HG02571 (cell line): ENCODE measurements around the gene CHST1.

Experiments
- ATAC-seq: cut with Tn5 transposase; IDR thresholded peaks from one replicate; pipeline ENCODE4 v1.9.1; 2021; ENCODE audit warnings: mild to moderate bottlenecking, moderate library complexity; ENCODE audit not compliant: unreplicated experiment

The CHST1 gene

DNA sequence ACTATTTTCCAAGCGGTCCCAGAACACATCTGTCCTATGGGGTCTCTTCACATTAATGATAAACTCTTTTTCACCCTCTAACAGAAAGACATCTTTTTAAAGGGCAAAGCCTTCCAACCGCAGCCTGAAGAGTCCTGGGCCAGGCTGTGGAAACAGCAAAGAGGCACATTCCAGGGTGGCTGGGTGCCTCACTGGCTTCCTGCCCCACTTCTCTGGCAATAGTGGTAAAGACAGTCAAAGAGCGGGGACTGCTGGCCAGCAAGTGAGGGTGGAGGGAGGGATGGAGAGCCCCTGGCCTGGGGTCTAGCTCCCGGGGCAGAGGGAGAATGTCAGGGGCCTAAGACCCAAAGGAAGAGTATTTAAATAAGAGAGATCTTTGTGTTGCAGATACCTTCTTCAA, 10.2 kb upstream of the CHST1 start:
- no peak for ATAC-seq

- no peak for ATAC-seq
Measured at GRCh38 chr11:45674481-45675190, 9.2 kb upstream of the CHST1 start.

GRCh38 chr11:45673441-45673840, 8.0 kb upstream of the CHST1 start:
- no peak for ATAC-seq

GRCh38 chr11:45672593-45672992, 7.2 kb upstream of the CHST1 start:
- no peak for ATAC-seq

- ATAC-seq: no peak
Measured at GRCh38 chr11:45671246-45672171, 6.1 kb upstream of the CHST1 start.

DNA sequence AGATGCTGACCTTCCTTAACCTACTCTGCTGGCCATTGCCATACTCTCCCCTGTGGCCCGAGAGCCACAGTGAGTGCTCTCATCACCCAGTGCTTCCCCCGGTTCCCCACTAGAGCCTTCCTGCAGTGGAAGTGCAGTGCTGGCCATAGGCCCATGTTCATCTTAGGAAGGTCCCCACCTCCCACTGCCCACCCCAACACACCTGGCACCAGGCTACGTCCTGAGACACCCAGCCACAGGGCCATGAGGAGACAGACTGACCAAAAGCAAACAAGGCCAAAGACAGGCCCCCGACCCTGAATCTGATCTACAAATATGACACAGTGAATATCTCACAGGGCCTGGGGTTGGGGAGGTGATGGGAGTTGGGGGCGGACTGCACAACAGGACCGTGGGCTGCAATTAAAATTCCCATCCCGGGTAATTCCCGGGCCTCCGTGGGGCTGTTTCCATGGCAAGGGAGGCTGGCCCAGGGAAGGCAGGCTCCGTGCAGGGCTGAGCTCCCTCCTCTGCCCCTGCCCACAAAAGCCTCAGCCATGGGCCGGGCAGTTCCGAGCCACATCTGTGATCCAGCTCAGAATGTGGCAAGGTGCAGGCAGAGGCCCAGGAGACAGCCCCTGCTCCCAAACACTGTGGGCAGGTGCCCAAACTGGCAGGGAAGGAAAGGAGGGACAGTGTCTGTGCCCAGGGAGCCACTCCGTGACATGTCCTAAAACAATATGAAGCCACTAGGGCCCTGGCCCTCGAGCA, 5.1 kb upstream of the CHST1 start:
- ATAC-seq: no peak

GRCh38 chr11:45669956-45670355, 4.5 kb upstream of the CHST1 start:
- ATAC-seq: no peak

DNA sequence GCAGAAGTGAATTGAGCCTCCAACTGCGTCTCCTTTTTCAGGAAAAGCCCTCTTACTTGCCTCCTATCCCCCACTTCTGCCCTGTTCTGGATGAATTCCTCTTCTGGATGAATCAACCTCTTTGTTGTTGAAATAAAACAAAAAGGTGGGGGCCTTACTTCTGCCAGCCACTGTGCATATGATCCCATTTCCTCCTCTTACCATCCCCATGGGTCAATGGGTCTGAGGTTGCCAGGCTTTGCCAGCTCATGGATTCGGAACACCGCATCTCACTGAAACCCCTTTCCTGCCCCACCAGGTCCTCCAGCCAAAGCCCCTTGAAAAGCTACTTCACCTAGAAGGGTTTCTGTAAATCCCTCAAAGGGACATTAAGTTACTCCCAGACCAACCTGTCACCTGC, 3.7 kb upstream of the CHST1 start:
- ATAC-seq: no peak

DNA sequence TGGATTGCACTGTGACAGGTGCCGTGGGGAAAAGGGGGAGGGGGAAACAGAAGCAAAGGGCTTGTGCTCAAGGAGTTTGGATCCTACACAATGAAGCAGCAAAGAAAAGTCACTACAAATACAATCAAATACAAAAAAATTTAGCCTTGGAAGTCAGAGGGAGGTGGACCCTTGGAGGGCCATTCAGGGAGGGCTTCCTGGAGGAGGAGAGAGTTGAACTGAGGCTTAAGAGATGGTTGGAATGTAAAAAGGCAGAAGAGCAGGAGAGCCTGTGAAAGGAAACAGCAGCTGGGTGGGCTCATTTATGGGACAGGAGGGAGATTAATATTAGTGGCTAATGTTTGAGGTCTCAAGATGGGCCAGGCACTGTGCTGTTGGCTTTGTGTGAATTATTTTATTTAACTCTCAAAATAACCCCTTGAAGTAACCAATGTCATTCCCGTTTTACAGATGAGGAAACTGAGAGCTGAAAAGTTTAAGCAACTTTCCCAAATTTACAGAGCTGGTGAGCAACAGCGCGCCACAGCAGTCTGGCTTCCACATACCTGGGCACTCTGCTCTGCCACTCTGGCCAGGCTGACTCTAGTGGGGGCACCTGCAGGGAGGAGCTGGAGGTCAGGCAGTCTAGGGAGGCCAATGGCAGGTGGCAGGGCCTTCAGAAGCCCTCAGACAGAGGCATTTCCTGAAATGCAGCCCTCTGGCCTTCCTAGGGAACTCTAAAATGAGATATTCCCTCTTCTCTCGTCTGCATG, 2.7 kb upstream of the CHST1 start:
- no peak for ATAC-seq

DNA sequence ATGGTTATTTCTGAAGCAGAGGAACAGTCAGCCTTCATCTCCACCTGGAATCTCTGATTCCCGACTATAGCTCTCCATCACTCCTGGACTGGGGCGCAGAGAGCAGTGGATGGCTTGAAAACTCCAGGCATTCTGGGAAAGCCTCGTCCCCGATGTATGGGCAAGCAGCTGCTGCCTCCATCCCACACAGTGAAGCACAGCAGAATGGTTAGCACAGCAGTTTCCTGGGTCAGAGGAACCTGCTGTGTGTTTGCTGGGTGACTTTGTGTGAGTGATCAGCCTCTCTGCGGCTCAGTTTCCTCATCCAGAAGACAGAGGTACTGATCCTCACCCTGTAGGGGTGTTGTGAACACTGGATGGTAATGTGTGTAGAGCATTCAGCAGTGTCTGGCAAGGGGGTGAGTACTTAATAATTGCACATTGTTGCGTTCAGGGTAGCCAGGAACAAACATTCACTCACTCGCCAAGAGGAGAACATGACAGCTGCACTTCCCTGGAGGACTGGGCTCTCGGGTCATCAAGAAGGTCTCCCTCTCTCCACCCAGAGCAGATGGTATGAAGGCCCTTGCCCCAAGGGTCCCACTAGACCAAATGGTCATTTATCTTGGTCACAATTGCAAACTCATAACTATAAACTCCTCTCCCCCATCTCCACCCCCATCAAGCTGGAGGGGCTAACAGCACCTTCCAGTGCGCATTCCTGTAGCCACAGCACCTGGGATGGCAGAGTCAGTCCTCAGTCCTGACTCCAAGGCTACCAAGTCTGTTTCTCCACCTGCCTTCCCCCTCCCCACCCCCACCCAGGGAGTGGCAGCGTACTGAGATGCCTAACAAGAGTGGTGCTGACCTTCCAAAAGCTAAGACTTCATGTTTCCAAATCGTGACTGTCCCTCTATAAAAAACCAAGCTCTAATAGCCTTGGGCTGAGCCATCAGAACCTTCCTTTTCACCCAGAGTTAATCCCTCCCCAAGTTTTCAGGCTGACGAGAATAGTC, 1.5 kb upstream of the CHST1 start:
- no peak for ATAC-seq

- ATAC-seq: no peak
Measured at GRCh38 chr11:45665933-45666647, 668 bp upstream of the CHST1 start.

GRCh38 chr11:45664376-45665205, 831 bp downstream of the CHST1 start:
- ATAC-seq: no peak

DNA sequence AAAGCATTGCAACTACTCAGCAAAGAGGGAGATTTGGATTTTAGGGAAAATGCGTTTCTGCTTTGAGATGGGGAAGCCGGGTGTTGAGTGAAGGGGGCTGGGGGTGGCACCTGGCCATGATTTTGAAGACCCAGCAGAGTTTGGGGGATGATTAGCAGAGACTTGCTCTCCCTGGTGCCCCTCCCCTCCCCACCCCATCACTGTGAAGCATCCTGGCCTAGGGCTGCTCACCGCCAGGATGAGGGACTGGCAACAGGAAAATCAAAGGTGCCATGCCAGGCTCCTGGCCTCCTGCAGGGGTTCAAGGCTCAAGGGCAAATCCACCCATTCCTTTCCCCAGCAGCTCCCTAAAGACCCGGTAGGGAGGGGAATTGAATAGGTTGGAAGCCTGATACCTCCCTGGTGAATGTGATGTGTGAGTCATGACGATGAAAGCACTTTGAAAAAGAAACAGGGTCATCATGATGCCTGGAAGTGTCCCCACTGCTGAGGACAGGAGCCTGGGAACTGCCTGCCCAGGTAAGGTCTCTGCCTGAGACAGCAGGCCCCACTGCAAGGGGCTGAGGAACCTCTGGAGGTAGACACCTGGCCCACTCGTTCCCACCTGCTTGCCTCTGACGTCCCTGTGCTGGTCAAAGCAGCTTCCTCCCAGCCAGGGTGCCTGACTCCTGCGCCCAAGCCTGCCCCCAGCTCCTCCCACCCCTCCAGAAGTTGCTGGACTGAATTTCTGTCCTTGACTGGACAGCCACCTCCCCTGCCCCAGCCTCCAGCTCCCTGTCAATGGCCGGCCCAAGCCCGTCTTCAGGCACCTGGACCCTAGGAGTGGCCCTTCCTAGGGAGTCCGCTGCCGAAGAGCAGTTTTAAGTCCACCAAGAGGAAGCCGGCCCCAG, 1.7 kb downstream of the CHST1 start:
- no peak for ATAC-seq

DNA sequence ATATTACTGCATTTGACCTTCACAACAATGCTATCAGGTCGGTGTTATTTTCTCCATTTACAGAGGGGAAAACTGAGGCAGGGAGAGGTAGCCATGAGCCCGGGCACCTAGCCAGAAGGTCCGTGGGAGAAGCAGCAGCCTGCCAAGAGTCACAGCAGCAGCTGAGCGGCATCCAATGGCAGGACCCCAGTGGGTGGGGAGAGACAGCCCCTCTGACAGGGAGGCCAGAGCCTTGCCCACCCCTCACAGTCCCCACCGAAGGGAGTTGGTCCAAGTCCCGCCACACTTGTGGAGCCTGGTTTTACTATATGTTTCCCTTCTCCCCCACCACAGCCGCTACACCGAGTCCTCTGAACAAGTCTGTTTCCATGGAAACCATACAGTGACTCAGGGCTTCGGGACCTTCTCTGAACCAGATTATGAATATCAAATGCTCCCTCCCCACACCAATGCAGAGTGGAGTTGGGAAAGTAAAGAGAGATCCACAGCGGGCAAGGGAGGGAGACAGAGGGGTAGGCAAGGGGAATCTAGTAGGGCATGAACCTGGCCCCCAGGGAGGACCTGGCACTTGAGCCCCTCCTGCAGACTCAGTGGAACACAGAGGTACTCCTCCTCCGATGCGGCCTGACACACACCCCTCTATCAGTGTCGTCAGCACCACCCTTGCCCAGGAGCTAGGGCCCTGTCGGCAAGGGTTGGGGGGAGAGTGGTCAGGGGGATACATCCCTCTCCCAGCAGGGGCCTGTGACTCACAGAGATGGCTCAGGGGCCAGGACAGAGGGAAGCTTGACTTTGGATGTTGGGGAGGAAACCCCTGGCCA, 2.5 kb downstream of the CHST1 start:
- no peak for ATAC-seq

DNA sequence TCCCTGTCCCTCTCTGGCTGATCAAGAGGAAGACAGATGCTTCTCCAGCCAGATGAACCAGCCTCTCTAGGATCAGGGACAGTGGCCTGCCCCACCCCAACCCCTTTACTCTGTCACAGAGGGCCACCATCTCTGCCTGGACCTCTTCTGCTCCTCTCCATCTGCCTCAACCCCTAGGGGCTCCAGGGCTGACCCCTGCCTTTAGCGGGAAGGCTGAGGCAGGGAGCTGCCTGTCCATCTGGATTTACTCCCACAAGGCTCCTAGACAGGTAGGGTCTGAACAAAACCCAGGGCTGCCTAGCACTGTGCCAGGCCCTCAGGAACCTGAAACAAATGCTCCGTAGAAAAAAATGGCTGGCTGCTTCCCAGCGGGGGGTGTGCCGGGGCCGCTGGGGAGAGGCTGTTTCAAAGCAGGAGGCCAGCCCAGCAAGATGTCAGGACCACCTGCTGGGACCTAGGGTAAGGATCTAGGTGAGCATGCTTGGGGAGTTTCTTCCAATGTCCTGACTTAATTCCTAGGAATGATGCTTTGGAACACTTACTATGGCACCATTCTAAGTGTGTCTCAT, 3.2 kb downstream of the CHST1 start:
- no peak for ATAC-seq
